ENCODE results near the gene FKBP1A. TPM values are rescaled to one million over a fixed set of nuclear protein-coding genes. Genes with fewer than 3 reads are reported as not detected.

The FKBP1A gene
- total and polyA plus RNA-seq, 9 of the 15 experiments (the other 6 are each of a cell fraction or from before 2014, with no cell fraction given), result 48.8 to 502 (median 89.6) TPM

DNA sequence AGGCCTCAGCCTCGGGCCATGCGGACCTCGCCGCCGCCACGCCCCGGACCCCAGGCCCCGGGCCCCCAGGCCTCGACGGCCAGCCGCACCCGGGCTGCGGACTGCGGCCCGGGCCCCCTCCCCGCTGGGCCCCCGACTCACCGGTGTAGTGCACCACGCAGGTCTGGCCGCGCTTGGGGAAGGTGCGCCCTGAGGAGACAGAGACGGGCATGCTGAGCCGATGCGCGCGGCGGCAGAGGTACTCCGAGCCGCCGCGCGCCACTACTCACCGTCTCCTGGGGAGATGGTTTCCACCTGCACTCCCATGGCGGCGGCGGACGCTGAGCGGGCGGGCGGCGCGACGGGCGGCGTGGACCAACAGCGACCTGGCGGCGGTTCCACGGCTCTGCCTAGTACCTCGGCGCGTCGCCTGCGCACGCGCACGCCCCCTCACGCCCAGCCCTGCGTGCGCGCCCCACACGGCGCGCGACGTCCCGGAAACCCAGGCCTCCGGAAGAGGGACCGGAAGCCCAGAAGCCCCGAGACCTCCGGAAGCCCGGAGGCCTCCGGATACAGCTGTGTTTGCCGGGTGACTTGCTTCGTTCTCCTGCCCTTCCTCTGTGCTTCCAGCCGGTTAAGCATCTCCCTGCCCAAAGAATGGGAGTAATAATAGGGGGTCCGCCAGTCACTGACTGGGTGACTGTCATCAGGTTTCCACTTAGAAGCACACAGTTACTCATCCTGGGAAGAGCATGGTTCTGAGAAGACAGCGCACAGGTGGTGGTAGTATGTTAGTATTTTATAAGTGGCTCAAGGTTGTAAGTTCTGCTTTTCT lies at the start of gene FKBP1A (continued):
- TF ChIP-seq XRCC4 (IDR thresholded peaks at IDR 0.05; ENCODE audit: extremely low read depth, insufficient read depth, insufficient read length) (no peak), ZNF780A (CRISPR knock-in tag; IDR thresholded peaks at IDR 0.05) (no peak), SMC3 (conservative IDR thresholded peaks at IDR 0.05; ENCODE audit: insufficient read depth, low read depth, low read length) (no peak), POLR2G (IDR thresholded peaks at IDR 0.05; ENCODE audit: low read depth, low read length) (peak; percentile 89), FOXA3 (CRISPR knock-in tag; conservative IDR thresholded peaks at IDR 0.05 in 1 of 2, IDR thresholded peaks at IDR 0.05 in 1 of 2) (no peak), CREB1 (IDR thresholded peaks at IDR 0.05) (peak; percentile 54; the same call in 1 of the 2 replicates), CREB1 (CRISPR knock-in tag; IDR thresholded peaks at IDR 0.05) (no peak), CSDE1 (IDR thresholded peaks at IDR 0.05) (no peak), ETV6 (IDR thresholded peaks at IDR 0.05; ENCODE audit: borderline replicate concordance in 1 of 2, low read depth in 2 of 2, low read length in 1 of 2) (no peak), ETV6 (CRISPR knock-in tag; IDR thresholded peaks at IDR 0.05; ENCODE audit: borderline replicate concordance) (no peak), SUPT5H (IDR thresholded peaks at IDR 0.05) (peak; percentile 34; the same call in 1 of the 2 replicates), BRD9 (IDR thresholded peaks at IDR 0.05; ENCODE audit: low read depth, partially characterized antibody) (no peak), PHB (CRISPR knock-in tag; IDR thresholded peaks at IDR 0.05) (no peak), NFRKB (IDR thresholded peaks at IDR 0.05; ENCODE audit: low read depth) (no peak), ZNF316 (IDR thresholded peaks at IDR 0.05) (no peak)
- TF ChIP-seq, protein P1, sequence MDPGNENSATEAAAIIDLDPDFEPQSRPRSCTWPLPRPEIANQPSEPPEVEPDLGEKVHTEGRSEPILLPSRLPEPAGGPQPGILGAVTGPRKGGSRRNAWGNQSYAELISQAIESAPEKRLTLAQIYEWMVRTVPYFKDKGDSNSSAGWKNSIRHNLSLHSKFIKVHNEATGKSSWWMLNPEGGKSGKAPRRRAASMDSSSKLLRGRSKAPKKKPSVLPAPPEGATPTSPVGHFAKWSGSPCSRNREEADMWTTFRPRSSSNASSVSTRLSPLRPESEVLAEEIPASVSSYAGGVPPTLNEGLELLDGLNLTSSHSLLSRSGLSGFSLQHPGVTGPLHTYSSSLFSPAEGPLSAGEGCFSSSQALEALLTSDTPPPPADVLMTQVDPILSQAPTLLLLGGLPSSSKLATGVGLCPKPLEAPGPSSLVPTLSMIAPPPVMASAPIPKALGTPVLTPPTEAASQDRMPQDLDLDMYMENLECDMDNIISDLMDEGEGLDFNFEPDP (CRISPR knock-in tag; IDR thresholded peaks at IDR 0.05), result no peak
- TF ChIP-seq, protein P2, sequence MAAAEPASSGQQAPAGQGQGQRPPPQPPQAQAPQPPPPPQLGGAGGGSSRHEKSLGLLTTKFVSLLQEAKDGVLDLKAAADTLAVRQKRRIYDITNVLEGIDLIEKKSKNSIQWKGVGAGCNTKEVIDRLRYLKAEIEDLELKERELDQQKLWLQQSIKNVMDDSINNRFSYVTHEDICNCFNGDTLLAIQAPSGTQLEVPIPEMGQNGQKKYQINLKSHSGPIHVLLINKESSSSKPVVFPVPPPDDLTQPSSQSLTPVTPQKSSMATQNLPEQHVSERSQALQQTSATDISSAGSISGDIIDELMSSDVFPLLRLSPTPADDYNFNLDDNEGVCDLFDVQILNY (CRISPR knock-in tag; IDR thresholded peaks at IDR 0.05), result no peak
- TF ChIP-seq, protein P3, sequence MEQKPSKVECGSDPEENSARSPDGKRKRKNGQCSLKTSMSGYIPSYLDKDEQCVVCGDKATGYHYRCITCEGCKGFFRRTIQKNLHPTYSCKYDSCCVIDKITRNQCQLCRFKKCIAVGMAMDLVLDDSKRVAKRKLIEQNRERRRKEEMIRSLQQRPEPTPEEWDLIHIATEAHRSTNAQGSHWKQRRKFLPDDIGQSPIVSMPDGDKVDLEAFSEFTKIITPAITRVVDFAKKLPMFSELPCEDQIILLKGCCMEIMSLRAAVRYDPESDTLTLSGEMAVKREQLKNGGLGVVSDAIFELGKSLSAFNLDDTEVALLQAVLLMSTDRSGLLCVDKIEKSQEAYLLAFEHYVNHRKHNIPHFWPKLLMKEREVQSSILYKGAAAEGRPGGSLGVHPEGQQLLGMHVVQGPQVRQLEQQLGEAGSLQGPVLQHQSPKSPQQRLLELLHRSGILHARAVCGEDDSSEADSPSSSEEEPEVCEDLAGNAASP (IDR thresholded peaks at IDR 0.05), result no peak
- TF ChIP-seq, protein P4, sequence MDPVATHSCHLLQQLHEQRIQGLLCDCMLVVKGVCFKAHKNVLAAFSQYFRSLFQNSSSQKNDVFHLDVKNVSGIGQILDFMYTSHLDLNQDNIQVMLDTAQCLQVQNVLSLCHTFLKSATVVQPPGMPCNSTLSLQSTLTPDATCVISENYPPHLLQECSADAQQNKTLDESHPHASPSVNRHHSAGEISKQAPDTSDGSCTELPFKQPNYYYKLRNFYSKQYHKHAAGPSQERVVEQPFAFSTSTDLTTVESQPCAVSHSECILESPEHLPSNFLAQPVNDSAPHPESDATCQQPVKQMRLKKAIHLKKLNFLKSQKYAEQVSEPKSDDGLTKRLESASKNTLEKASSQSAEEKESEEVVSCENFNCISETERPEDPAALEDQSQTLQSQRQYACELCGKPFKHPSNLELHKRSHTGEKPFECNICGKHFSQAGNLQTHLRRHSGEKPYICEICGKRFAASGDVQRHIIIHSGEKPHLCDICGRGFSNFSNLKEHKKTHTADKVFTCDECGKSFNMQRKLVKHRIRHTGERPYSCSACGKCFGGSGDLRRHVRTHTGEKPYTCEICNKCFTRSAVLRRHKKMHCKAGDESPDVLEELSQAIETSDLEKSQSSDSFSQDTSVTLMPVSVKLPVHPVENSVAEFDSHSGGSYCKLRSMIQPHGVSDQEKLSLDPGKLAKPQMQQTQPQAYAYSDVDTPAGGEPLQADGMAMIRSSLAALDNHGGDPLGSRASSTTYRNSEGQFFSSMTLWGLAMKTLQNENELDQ (CRISPR knock-in tag; IDR thresholded peaks at IDR 0.05; ENCODE audit: borderline replicate concordance), result no peak
- TF ChIP-seq, protein P5, sequence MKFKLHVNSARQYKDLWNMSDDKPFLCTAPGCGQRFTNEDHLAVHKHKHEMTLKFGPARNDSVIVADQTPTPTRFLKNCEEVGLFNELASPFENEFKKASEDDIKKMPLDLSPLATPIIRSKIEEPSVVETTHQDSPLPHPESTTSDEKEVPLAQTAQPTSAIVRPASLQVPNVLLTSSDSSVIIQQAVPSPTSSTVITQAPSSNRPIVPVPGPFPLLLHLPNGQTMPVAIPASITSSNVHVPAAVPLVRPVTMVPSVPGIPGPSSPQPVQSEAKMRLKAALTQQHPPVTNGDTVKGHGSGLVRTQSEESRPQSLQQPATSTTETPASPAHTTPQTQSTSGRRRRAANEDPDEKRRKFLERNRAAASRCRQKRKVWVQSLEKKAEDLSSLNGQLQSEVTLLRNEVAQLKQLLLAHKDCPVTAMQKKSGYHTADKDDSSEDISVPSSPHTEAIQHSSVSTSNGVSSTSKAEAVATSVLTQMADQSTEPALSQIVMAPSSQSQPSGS (CRISPR knock-in tag; IDR thresholded peaks at IDR 0.05), result no peak

Data from K562 (cell line).